PC-9 (cell line): ENCODE measurements around the gene VPS39. TPM values are rescaled to one million over a fixed set of nuclear protein-coding genes. Genes with fewer than 3 reads are reported as not detected.

Experiments used
- BruUV-seq: library from RNA; stranded (reverse); fragments of 400-500 nt; replicated peaks from 2 replicates; lab custom pipeline; 2021; lab: Mats Ljungman, UMichigan
- CTCF ChIA-PET: fragments of 300-600 bp; sonication (Branson Sonifier 250); formaldehyde crosslinking; loops from one replicate; lab custom pipeline; 2022; ENCODE audit warnings: antibody characterized with exemption; lab: Charles Lee
- POLR2A ChIA-PET: fragments of 300-600 bp; sonication (Branson Sonifier 250); formaldehyde crosslinking; loops from one replicate; lab custom pipeline; 2022; ENCODE audit warnings: antibody characterized with exemption; ENCODE audit not compliant: unreplicated experiment; lab: Charles Lee
- DNase-seq, 2 experiments: peaks; one replicate each; pipeline versions ENCODE4 v3.0.0 to v3.0.0-alpha.2; 2015 to 2022; ENCODE audit warnings: mixed read lengths in 1 of 2
- H2AFZ ChIP-seq: fragments of 200-600 bp; sonication (generic); 2 replicates; pipeline ENCODE4 v1.8.1; 2017; ENCODE audit warnings: antibody characterized with exemption
- H3F3A ChIP-seq: fragments of 200-600 bp; sonication (generic); 2 replicates; pipeline ENCODE4 v1.8.1; 2017; ENCODE audit warnings: antibody characterized with exemption, mild to moderate bottlenecking, low read depth; ENCODE audit not compliant: insufficient read depth
- H3K27ac ChIP-seq: fragments of 200-600 bp; sonication (generic); 2 replicates; pipeline ENCODE4 v1.6.1; 2016; ENCODE audit warnings: mixed run types
- H3K27me3 ChIP-seq: fragments of 200-600 bp; sonication (generic); 2 replicates; pipeline ENCODE4 v1.6.1; 2016; ENCODE audit warnings: low read depth, mixed run types; ENCODE audit not compliant: insufficient read depth
- H3K36me3 ChIP-seq: fragments of 200-600 bp; sonication (generic); 2 replicates; pipeline ENCODE4 v1.6.1; 2016; ENCODE audit warnings: low read depth, mixed run types
- H3K4me1 ChIP-seq: fragments of 200-600 bp; sonication (generic); replicated peaks from 2 replicates; pipeline ENCODE4 v1.6.1; 2016; ENCODE audit warnings: mixed run types; ENCODE audit not compliant: insufficient read depth
- H3K4me2 ChIP-seq: fragments of 200-600 bp; sonication (generic); 2 replicates; pipeline ENCODE4 v1.6.1; 2017; ENCODE audit warnings: mixed run types
- H3K4me3 ChIP-seq: fragments of 200-600 bp; sonication (generic); 2 replicates; pipeline ENCODE4 v1.6.1; 2016; ENCODE audit warnings: mixed run types
- H3K79me2 ChIP-seq: fragments of 200-600 bp; sonication (generic); 2 replicates; pipeline ENCODE4 v1.6.1; 2017; ENCODE audit warnings: low read depth, mixed run types
- H3K9me2 ChIP-seq: fragments of 200-600 bp; sonication (generic); 2 replicates; pipeline ENCODE4 v1.8.1; 2017; ENCODE audit warnings: mild to moderate bottlenecking; ENCODE audit not compliant: insufficient read depth
- H3K9me3 ChIP-seq: fragments of 200-600 bp; sonication (generic); 2 replicates; pipeline ENCODE4 v1.8.1; 2016; ENCODE audit warnings: low read depth; ENCODE audit not compliant: insufficient read depth
- H4K20me1 ChIP-seq: fragments of 200-600 bp; sonication (generic); 2 replicates; pipeline ENCODE4 v1.8.1; 2017; ENCODE audit not compliant: insufficient read depth
- EZH2 ChIP-seq: fragments of 200-600 bp; sonication (generic); IDR thresholded peaks from 2 replicates; pipeline ENCODE4 v1.8.0; 2017; ENCODE audit warnings: antibody characterized with exemption, low read depth
- intact Hi-C: fragments of 100-400 bp; cut with micrococcal nuclease; formaldehyde crosslinking; loops from one replicate; pipeline ENCODE4 v1.10.0; 2022; ENCODE audit not compliant: unreplicated experiment
- total RNA-seq: library from RNA; stranded (reverse); gene quantifications from 2 replicates; pipeline ENCODE4 v1.2.3, GENCODE V29; 2021
- TF ChIP-seq, protein P1 (sequence below): fragments of 200-600 bp; sonication (generic); conservative IDR thresholded peaks from 2 replicates; pipeline ENCODE4 v1.6.1; 2017; ENCODE audit warnings: mixed run types, antibody characterized with exemption, mild to moderate bottlenecking, moderate library complexity

VPS39 gene
- total RNA-seq, 1 experiment from 2014 or later: 57.6 TPM

DNA sequence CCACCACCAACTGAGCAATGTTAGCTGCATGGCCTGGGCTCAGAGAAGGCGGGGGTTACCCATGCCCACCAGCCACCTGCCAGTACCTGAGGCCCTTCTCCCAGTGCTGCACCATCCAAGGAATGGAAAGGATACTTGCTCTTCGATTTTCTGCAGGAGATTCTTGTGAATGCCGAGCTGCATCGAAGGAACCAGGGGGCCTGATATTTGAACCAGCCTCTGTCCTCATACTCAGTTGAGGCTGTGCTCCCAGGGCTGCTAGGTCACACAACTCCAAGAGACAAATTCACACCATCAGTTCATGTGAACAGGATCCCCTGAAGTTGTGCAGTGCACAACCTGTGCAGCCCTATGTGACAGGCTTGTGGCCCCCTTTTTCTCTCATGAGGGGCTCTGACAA lies 69.7 kb downstream of the VPS39 start:
- no peaks in the 10 kb centered on the region for H3K4me1 ChIP-seq
- H4K20me1 ChIP-seq: no peaks in the 10 kb centered on the region
- TF ChIP-seq, protein P1, sequence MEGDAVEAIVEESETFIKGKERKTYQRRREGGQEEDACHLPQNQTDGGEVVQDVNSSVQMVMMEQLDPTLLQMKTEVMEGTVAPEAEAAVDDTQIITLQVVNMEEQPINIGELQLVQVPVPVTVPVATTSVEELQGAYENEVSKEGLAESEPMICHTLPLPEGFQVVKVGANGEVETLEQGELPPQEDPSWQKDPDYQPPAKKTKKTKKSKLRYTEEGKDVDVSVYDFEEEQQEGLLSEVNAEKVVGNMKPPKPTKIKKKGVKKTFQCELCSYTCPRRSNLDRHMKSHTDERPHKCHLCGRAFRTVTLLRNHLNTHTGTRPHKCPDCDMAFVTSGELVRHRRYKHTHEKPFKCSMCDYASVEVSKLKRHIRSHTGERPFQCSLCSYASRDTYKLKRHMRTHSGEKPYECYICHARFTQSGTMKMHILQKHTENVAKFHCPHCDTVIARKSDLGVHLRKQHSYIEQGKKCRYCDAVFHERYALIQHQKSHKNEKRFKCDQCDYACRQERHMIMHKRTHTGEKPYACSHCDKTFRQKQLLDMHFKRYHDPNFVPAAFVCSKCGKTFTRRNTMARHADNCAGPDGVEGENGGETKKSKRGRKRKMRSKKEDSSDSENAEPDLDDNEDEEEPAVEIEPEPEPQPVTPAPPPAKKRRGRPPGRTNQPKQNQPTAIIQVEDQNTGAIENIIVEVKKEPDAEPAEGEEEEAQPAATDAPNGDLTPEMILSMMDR: no peak
- TF ChIP-seq EZH2: no peak
- H3K27ac ChIP-seq: no peak overlapping the region
- DNase-seq: no peak
- no peaks in the 10 kb centered on the region for H3K27me3 ChIP-seq
- no peaks in the 10 kb centered on the region for H3K9me2 ChIP-seq
- CTCF ChIA-PET: interaction anchor here (0.6 to 1.3 kb wide), 3 partner anchors 8 to 247 kb away, joined by 3 to 4 read pairs (median 4); no protein-coding TSS in a partner anchor
- H3K9me3 ChIP-seq: no peaks in the 10 kb centered on the region; the same call in 1 of the 2 replicates
- H2AFZ ChIP-seq: no peak overlapping the region
- intact Hi-C loops: loop anchor here (10.0 kb wide), 2 partner anchors 516 to 1234 kb away; no protein-coding TSS in a partner anchor
- POLR2A ChIA-PET: no interaction called here
- no peak overlapping the region for H3K4me2 ChIP-seq
- BruUV-seq: no TSS peak
- no peaks in the 10 kb centered on the region for H3K36me3 ChIP-seq
- no peak overlapping the region for H3K4me3 ChIP-seq
- no peaks in the 10 kb centered on the region for H3K79me2 ChIP-seq
- H3F3A ChIP-seq: 0 out of 2 replicates have a peak, but pooled peaks cover 6% of the 10 kb centered on the region

DNA sequence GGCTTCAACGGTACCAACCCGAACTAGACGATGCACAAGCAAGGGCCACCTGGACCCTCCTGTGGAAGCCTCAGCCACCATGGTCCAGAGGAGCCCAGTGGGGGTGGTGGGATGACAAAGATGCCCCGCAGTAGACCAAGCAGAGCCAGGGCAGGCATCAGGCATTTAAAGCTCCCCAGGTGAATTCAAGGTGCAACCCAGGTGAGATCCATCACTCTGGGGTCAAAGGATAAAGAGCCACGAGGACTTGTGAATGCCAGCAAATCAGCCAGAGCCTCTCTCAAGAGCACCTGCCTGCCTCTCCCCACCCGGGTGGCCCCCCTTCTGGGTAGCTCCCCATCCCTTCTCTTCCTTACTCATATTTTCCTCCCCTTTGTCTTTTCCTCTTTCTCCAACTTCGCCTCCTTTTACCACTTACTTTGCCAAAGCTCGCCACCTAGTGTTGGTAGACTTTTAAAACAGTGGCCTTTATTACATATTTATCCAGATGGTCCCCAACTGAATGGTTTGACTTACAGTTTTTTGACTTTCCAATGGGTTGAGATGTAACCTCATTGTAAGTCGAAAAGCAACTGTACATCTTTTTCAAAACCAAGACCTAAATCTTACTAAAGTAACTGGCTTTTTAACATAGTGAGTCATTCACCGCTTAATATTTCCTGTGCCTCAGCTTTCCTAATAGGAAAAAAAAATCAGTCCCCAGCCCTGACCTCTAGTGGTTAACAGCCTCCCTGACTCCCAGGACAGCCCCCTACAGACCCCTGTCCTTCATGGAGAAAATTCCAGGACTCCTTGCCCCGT lies 70.4 kb downstream of the VPS39 start:
- Histone ChIP-seq H3K9me3 (no peaks in the 10 kb centered on the region; the same call in 1 of the 2 replicates), H3F3A (0 out of 2 replicates have a peak, but pooled peaks cover 6% of the 10 kb centered on the region), H2AFZ (no peak overlapping the region), H3K27me3 (no peaks in the 10 kb centered on the region), H4K20me1 (no peaks in the 10 kb centered on the region), H3K4me1 (0 out of 2 replicates have a peak, but pooled peaks cover under 1% of the 10 kb centered on the region), H3K4me2 (no peak overlapping the region), H3K4me3 (no peak overlapping the region), H3K36me3 (no peaks in the 10 kb centered on the region), H3K27ac (no peak overlapping the region), H3K9me2 (no peaks in the 10 kb centered on the region), H3K79me2 (no peaks in the 10 kb centered on the region)
- no peak for DNase-seq
- intact Hi-C loops: loop anchor here (10.0 kb wide), 2 partner anchors 517 to 1233 kb away; no protein-coding TSS in a partner anchor
- no TSS peak for BruUV-seq
- ChIA-PET POLR2A (no interaction called here), CTCF (interaction anchor here (0.5 to 1.3 kb wide), 3 partner anchors 8 to 1196 kb away, joined by 3 to 4 read pairs (median 4); no protein-coding TSS in a partner anchor)
- TF ChIP-seq, protein P1: peak; percentile 70
- TF ChIP-seq EZH2: no peak

DNA sequence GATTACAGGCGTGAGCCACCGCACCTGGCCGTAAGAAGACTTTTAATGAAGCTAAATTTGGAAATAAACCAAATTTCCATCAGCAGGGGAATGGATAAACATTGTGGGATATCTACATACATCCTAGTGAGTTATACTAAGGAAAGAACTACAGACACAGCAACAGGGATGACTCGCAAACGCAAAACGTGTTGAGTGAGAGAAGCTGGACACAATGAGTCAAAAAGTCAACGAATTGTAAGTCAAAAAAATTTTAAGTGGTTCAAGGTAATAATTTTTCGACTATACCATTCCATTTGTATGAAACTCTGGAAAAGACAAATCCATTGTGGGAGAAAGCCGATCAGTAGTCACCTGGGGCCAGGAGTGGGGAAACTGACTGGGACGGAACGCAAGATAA lies 71.6 kb downstream of the VPS39 start:
- Histone ChIP-seq H3K4me1 (0 out of 2 replicates have a peak, but pooled peaks cover 7% of the 10 kb centered on the region), H3K4me2 (no peak overlapping the region), H3K27ac (no peak overlapping the region), H3K36me3 (no peaks in the 10 kb centered on the region), H3K4me3 (no peak overlapping the region), H3K27me3 (no peaks in the 10 kb centered on the region), H4K20me1 (no peaks in the 10 kb centered on the region), H3F3A (0 out of 2 replicates have a peak, but pooled peaks cover 6% of the 10 kb centered on the region), H3K9me3 (no peaks in the 10 kb centered on the region; the same call in 1 of the 2 replicates), H3K9me2 (no peaks in the 10 kb centered on the region), H3K79me2 (no peaks in the 10 kb centered on the region), H2AFZ (no peak overlapping the region)
- intact Hi-C loops: loop anchor here (10.0 kb wide), 2 partner anchors 518 to 1232 kb away; no protein-coding TSS in a partner anchor
- CTCF ChIA-PET: interaction anchor here (0.6 kb wide), 1 partner anchor 363 kb away, joined by 4 read pairs; no protein-coding TSS in a partner anchor
- POLR2A ChIA-PET: no interaction called here
- TF ChIP-seq, protein P1: no peak
- no peak for TF ChIP-seq EZH2
- DNase-seq: no peak
- no TSS peak for BruUV-seq
